ENCODE results near the gene DENND5A.
A peak's percentile ranks its signal among the peaks of the same experiment; 100 is the strongest.

Gene DENND5A

DNA sequence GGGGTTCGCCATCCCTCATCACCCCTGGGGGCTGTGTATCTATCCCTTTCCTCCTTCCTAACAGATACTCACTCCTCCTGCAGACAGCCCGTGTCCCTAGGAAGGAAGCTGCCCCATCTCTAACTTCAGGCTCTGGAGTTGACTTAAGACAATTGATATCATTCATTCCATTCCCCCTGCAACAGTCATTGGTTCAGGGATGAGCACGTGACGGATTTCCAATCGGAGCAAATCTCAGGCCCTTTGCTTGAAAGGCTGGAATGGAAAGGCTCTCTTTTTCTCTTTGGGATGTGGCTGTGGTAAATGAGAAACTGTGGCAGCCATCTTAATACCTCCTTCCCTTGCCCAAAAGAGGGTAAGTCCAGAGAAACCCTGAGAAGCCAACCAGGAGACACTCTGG is 168.7 kb downstream of the DENND5A start:
- Histone ChIP-seq H3K4me1 (no peaks in the 10 kb centered on the region), H3K36me3 (no peaks in the 10 kb centered on the region), H3K4me3 (ENCODE audit: low read depth, low read length) (no peak overlapping the region), H3K9me3 (no peaks in the 10 kb centered on the region), H3K27me3 (no peaks in the 10 kb centered on the region)
- DNase-seq, result no peak
- TF ChIP-seq, protein P1, sequence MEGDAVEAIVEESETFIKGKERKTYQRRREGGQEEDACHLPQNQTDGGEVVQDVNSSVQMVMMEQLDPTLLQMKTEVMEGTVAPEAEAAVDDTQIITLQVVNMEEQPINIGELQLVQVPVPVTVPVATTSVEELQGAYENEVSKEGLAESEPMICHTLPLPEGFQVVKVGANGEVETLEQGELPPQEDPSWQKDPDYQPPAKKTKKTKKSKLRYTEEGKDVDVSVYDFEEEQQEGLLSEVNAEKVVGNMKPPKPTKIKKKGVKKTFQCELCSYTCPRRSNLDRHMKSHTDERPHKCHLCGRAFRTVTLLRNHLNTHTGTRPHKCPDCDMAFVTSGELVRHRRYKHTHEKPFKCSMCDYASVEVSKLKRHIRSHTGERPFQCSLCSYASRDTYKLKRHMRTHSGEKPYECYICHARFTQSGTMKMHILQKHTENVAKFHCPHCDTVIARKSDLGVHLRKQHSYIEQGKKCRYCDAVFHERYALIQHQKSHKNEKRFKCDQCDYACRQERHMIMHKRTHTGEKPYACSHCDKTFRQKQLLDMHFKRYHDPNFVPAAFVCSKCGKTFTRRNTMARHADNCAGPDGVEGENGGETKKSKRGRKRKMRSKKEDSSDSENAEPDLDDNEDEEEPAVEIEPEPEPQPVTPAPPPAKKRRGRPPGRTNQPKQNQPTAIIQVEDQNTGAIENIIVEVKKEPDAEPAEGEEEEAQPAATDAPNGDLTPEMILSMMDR (IDR thresholded peaks at IDR 0.05; ENCODE audit: low read depth, low read length), result no peak

DNA sequence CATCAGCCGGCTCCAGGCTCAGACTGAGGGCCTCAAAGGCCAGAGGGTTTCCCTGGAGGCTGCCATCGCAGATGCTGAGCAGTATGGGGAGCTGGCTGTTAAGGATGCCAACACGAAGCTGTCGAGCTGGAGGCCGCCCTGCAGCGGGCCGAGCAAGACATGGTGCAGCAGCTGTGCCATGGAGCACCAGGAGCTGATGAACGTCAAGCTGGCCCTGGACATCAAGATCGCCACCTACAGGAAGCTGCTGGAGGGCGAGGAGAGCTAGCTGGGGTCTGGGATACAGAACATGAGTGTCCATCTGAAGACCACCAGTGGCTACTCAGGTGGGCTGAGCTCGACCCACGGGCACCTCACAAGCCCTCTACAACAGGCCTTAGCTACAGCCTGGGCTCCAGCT is 169.7 kb downstream of the DENND5A start:
- no peaks in the 10 kb centered on the region for H3K4me1 ChIP-seq
- peaks cover 8% of the 10 kb centered on the region for H3K27me3 ChIP-seq
- H3K9me3 ChIP-seq, result no peaks in the 10 kb centered on the region
- H3K4me3 ChIP-seq (ENCODE audit: low read depth, low read length), result no peak overlapping the region
- TF ChIP-seq, protein P1 (IDR thresholded peaks at IDR 0.05; ENCODE audit: low read depth, low read length), result peak; percentile 35; the same call in 1 of the 2 replicates
- no peak for DNase-seq
- H3K36me3 ChIP-seq, result no peaks in the 10 kb centered on the region

DNA sequence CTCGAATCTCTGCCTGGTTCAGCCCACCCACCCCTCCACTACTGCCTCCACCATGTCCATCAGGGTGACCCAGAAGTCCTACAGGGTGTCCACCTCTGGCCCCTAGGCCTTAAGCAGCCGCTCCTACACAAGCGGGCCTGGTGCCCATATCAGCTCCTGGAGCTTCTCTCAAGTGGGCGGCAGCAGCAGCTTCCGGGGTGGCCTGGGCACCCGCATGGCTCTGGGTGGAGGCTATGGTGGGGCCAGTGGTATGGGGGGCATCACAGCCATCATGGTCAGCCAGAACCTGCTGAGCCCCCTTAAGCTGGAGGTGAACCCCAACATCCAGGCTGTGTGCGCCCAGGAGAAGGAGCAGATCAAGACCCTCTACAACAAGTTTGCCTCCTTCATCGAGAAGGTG is 170.7 kb downstream of the DENND5A start:
- no peak overlapping the region for H3K4me3 ChIP-seq (ENCODE audit: low read depth, low read length)
- no peaks in the 10 kb centered on the region for H3K36me3 ChIP-seq
- DNase-seq, result no peak
- TF ChIP-seq, protein P1 (IDR thresholded peaks at IDR 0.05; ENCODE audit: low read depth, low read length), result no peak
- H3K4me1 ChIP-seq, result no peaks in the 10 kb centered on the region
- H3K9me3 ChIP-seq, result no peaks in the 10 kb centered on the region
- H3K27me3 ChIP-seq, result peaks cover 8% of the 10 kb centered on the region

DNA sequence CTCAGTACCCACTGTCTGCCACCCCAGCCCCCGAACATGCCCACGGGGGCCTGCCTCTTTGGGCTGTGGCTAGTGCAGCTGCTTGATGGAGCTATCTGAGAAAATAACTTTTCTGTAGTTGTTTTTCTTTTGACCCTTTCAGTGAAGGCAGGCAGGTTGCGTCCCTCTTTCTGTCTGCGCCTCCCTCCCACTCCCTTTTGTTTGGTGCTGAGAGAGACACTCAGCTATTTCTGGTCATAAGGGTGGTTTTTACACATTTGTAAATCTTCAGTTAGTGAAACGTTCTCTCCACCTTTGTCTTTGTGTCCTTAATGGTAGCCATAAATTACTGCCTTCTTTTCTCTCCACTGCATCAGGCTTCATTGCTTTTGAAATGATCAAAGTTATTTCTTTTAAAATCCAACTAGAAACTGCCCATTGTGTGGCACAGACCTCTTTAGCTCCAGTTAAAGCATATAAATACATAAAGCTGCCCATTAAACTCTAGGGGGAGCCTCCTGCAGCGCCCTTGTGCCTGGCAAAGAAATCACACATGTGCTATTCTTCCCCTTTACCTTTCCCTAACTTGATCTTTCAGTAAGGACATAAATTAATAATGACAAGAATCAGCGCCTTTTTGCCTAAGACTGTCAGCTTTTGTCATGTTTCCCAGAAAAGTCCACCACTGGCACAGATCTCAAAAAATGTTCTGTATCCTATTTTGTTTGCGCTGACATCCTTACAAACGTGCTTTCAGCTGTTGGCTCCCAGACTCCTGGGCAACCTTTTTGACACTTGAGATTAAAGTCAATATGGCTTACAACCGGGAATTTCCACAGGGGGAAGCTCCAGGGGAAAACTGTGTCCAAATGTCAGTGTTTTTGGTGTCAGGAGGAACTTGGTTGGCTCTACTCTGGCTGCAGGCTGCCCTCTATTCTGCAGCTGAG is 172.0 kb downstream of the DENND5A start:
- no peaks in the 10 kb centered on the region for H3K9me3 ChIP-seq
- no peak for DNase-seq
- H3K4me1 ChIP-seq, result no peaks in the 10 kb centered on the region
- peaks cover 8% of the 10 kb centered on the region for H3K27me3 ChIP-seq
- no peaks in the 10 kb centered on the region for H3K36me3 ChIP-seq
- TF ChIP-seq, protein P1 (IDR thresholded peaks at IDR 0.05; ENCODE audit: low read depth, low read length), result peak; percentile 34
- H3K4me3 ChIP-seq (ENCODE audit: low read depth, low read length), result no peak overlapping the region

DNA sequence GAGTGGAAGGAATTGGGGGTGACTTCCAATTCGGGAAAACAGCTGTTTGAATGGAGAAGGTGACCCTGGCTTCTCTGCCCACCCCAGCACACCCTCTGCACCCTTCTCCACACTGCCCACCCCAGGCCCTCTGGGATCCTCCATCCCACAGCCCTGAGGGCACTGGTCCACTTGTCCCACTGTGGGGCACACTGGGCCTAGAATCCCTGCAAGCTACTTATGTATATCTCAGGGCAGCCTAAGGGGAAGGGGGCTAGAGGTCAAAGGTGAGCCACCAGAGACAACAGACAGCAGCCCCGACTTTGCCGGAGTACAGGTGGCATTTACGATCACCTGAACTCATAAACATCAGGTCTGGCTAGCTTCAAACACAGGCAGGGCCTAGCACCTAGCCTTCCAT is 173.1 kb downstream of the DENND5A start:
- Histone ChIP-seq H3K27me3 (peaks cover 8% of the 10 kb centered on the region), H3K4me3 (ENCODE audit: low read depth, low read length) (no peak overlapping the region), H3K9me3 (no peaks in the 10 kb centered on the region), H3K4me1 (no peaks in the 10 kb centered on the region), H3K36me3 (no peaks in the 10 kb centered on the region)
- DNase-seq, result no peak
- TF ChIP-seq, protein P1 (IDR thresholded peaks at IDR 0.05; ENCODE audit: low read depth, low read length), result no peak
